Tibial artery (tissue), 4 donors: ENCODE results near the gene RAVER1.

Experiments
- DNase-seq, 2 donors: peaks; one replicate each; pipeline ENCODE4 v3.0.0-alpha.2; 2019
- H3K27ac ChIP-seq, 2 donors: fragments of 200-600 bp; sonication (generic) in 1 of 2; 1 replicate in 1 of 2; 2 replicates in 1 of 2; pipeline ENCODE4 v1.5.1; 2018 to 2019; ENCODE audit warnings: mild to moderate bottlenecking in 1 of 2
- H3K27me3 ChIP-seq, 2 donors: fragments of 200-600 bp; sonication (generic) in 1 of 2; one replicate each; pipeline versions ENCODE4 v1.5.1 to v1.6.0; 2016 to 2019
- H3K36me3 ChIP-seq, 3 donors: fragments of 200-600 bp; sonication (generic) in 2 of 3; one replicate each; pipeline ENCODE4 v1.5.1; 2016 to 2019; ENCODE audit warnings: mild to moderate bottlenecking in 2 of 3
- H3K4me1 ChIP-seq, 4 donors: fragments of 200-600 bp; sonication (generic) in 2 of 4; 1 replicate in 3 of 4; 2 replicates in 1 of 4; pipeline ENCODE4 v1.5.1; 2016 to 2019
- H3K4me3 ChIP-seq, 2 donors: fragments of 200-600 bp; sonication (generic) in 1 of 2; 1 replicate in 1 of 2; 2 replicates in 1 of 2; pipeline ENCODE4 v1.5.1; 2018 to 2019; ENCODE audit warnings: mild to moderate bottlenecking in 2 of 2
- H3K9me3 ChIP-seq, 3 donors: fragments of 200-600 bp; sonication (generic) in 1 of 3; one replicate each; pipeline ENCODE4 v1.5.1; 2016 to 2019
- CTCF ChIP-seq, 2 experiments: fragments of 200-600 bp in 1 of 2; fragments of 450-650 bp in 1 of 2; IDR thresholded peaks; one replicate each; pipeline ENCODE4 v1.5.1; 2017 to 2019; ENCODE audit warnings: antibody characterized with exemption in 2 of 2, mild to moderate bottlenecking in 1 of 2, moderate library complexity in 1 of 2
- intact Hi-C: fragments of 100-400 bp; cut with DNase I; formaldehyde crosslinking; loops from one replicate; pipeline ENCODE4 v1.15.0; 2023; ENCODE audit warnings: low total_unique reads

The RAVER1 gene

DNA sequence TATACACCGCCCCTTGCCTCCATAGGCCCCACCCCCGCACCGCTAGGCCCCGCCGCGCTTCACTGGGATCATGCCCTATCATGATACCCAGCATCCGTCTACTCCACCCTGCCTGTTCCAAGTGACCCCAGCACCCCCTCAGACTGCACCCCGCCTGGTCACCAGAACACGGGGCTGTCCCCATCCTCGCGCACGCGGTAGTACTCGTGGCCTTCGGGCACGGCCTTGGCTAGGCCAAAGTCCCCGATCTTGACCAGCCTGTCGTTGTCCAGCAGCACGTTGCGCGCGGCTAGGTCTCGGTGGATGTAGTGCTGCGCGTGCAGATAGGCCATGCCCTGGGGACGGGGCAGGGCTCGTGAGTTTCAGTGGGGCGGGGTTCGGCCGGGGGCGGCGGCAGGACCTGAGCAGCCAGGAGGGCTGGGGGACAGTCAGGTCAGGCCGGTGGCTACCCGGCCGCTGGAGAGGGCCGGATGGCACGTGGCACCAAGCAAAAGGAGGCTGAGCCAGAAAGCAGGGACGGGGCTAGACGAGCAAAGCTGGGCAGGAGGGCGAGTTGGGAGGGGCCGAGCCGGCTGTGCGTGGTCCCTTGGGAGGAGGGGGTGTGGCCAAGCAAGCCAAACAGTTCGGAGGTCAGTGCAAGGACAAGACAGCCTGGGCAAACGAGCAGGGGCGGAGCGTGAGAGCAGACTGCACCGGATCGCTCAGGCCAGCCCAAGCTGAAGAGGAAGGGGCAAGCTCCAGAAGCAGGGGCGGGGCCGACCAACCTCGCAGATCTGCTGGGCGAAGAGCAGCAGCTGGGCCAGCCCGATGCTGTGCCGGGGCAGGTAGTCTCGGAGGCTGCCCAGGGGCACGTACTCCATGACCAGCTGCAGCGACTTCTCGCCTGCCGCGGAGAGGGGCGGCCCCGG lies 19.7 kb upstream of the RAVER1 start:
- Histone ChIP-seq H3K4me1 (peaks cover 0 to 7% (median 3%) of the 10 kb centered on the region in 4 donors), H3K27ac (no peak overlapping the region), H3K9me3 (no peaks in the 10 kb centered on the region), H3K27me3 (no peaks in the 10 kb centered on the region), H3K4me3 (no peak overlapping the region), H3K36me3 (peaks cover 39 to 87% (median 58%) of the 10 kb centered on the region in 3 donors)
- peak in 1 of 2 donors; percentile 68 for DNase-seq
- intact Hi-C loops: no loop called here
- TF ChIP-seq CTCF (IDR thresholded peaks at IDR 0.05): no peak

DNA sequence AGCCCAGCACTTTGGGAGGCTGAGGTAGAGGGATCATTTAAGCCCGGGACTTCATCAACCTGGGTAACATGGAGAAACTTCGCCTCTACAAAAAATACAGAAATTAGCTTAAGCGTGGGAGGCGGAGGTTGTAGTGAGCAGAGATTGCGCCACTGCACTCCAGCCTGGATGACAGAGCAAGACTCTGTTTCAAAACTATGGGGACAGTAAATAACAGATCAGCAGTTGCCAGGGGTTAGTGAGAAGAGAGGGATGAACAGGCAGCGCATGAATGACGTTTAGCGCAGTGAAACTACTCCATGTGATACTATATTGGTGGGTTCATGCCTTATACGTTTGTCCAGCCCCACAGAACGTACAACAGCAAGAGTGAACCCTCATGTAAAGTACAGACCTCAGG lies 13.2 kb upstream of the RAVER1 start:
- no peaks in the 10 kb centered on the region for H3K27me3 ChIP-seq
- peaks cover 0 to 4% (median 0%) of the 10 kb centered on the region in 4 donors for H3K4me1 ChIP-seq
- DNase-seq: no peak
- no peaks in the 10 kb centered on the region for H3K9me3 ChIP-seq
- peaks cover 7 to 22% (median 9%) of the 10 kb centered on the region in 3 donors for H3K36me3 ChIP-seq
- intact Hi-C loops: no loop called here
- no peak overlapping the region for H3K4me3 ChIP-seq
- no peak for TF ChIP-seq CTCF (IDR thresholded peaks at IDR 0.05)
- no peak overlapping the region for H3K27ac ChIP-seq

GRCh38 chr19:10344780-10345179 lies 11.5 kb upstream of the RAVER1 start:
- peaks cover 0 to 4% (median 0%) of the 10 kb centered on the region in 4 donors for H3K4me1 ChIP-seq
- intact Hi-C loops: no loop called here
- H3K4me3 ChIP-seq: no peak overlapping the region
- H3K9me3 ChIP-seq: no peaks in the 10 kb centered on the region
- peaks cover 0 to 5% (median under 1%) of the 10 kb centered on the region in 3 donors for H3K36me3 ChIP-seq
- no peak for TF ChIP-seq CTCF (IDR thresholded peaks at IDR 0.05)
- H3K27me3 ChIP-seq: no peaks in the 10 kb centered on the region
- peak overlapping the region; percentile 37 to 49 for H3K27ac ChIP-seq
- DNase-seq: peak in 1 of 2 donors; percentile 72

GRCh38 chr19:10343495-10343894 lies 10.2 kb upstream of the RAVER1 start:
- H3K9me3 ChIP-seq: no peaks in the 10 kb centered on the region
- H3K27me3 ChIP-seq: no peaks in the 10 kb centered on the region
- intact Hi-C loops: no loop called here
- no peak for TF ChIP-seq CTCF (IDR thresholded peaks at IDR 0.05)
- DNase-seq: no peak
- H3K27ac ChIP-seq: no peak overlapping the region
- H3K36me3 ChIP-seq: no peaks in the 10 kb centered on the region
- H3K4me1 ChIP-seq: peaks cover 0 to 4% (median 0%) of the 10 kb centered on the region in 4 donors
- no peak overlapping the region for H3K4me3 ChIP-seq

DNA sequence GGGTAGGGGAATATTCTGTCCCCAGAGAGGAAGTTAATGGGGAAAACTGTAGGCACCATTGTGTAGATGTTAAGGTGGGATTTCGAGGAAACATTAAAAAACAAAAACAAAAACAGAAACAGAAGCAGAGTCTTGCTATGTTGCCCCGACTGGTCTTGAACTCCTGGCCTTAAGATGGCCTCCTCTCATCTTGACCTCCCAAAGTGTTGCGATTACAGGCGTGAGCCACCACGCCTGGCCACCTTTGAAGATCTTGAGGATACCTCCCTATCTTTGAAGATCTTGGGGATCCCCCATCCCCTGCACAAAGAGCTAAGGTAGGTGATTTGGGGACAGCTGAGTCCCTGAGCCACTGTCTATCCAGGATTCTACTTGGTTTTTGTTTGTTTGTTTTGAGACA lies 6.6 kb upstream of the RAVER1 start:
- no peak overlapping the region for H3K27ac ChIP-seq
- no peak for TF ChIP-seq CTCF (IDR thresholded peaks at IDR 0.05)
- intact Hi-C loops: no loop called here

More for the DNA sequence above, 6.6 kb upstream of the RAVER1 start:
- Histone ChIP-seq H3K27me3 (no peaks in the 10 kb centered on the region), H3K4me1 (peaks cover 0 to 10% (median 4%) of the 10 kb centered on the region in 4 donors), H3K9me3 (no peaks in the 10 kb centered on the region), H3K4me3 (no peak overlapping the region), H3K36me3 (no peaks in the 10 kb centered on the region)
- DNase-seq: no peak
